ENCODE data around the gene KLF17.

Gene KLF17

GRCh38 chr1:44152692-44153091 lies 34.1 kb downstream of the KLF17 start:
- no peak for DNase-seq (ENCODE audit: low spot score)

GRCh38 chr1:44154049-44154448 lies 35.4 kb downstream of the KLF17 start:
- DNase-seq (ENCODE audit: low spot score): no peak

- DNase-seq (ENCODE audit: low spot score): no peak
Observed at GRCh38 chr1:44157903-44158302, 39.3 kb downstream of the KLF17 start.

DNA sequence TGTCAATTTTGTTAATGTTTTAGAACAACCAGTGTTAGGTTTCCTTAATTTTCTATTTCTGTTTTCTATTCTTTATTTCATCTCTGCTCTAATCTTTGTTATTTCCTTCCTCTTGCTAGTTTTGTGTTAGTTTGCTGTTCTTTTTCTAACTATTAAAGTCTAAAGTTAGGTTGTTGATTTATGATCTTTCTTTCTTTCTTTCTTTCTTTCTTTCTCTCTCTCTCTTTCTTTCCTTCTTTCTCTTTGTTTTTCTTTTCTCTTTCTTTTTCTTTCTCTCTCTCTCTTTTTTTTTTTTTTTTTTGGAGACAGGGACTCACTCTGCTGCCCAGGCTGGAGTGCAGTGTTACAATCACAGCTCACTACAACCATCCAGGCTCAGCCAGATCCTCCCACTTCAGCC lies 40.2 kb downstream of the KLF17 start:
- no peak for DNase-seq (ENCODE audit: low spot score)

DNA sequence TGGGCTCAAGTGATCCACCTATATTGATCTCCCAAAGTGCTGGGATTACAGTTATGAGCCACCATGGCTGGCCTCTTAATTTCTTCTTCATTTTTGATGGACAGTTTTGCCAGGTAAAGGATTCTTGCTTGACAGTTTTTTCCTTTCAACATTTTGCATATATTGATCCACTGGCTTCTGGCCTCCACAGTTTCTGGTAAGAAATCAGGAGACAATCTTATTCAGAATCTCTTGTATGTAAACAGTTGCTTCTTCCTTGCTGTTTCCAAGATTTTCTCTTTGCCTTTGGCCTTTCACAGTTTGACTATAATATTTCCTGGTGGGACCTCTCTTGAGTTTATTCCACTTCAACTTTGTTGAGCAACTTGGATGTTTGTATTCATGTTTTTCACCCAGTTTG lies 42.9 kb downstream of the KLF17 start:
- no peak for DNase-seq (ENCODE audit: low spot score)

DNA sequence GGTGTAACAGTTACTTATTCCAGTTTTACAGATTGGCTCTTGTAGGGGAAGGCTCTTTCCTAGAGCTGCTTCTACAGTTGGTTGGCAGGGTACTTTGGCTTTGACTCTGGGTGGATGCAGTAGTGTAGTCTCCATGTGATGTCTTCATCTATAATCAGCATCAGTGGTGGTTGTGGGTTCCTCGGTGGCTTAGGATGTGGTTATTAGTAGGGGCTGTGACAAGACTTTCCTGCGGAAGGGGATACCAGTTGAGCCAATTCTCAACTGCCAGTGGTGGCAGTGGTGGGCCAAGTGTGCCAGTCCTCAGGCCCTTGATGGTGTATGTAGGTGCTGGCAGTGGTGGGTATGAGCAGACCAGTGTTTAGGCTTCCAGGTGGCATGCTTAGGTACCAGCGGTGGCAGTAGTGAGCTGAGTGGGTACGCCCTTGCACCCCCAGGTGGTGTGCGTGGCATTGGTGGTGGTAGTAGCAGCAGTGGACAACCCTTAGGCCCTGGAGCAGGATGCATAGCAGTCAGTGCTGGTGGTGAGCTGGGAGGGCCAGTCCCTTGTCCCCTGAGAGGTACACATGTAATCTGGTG lies 50.0 kb downstream of the KLF17 start:
- DNase-seq (ENCODE audit: low spot score): no peak

DNA sequence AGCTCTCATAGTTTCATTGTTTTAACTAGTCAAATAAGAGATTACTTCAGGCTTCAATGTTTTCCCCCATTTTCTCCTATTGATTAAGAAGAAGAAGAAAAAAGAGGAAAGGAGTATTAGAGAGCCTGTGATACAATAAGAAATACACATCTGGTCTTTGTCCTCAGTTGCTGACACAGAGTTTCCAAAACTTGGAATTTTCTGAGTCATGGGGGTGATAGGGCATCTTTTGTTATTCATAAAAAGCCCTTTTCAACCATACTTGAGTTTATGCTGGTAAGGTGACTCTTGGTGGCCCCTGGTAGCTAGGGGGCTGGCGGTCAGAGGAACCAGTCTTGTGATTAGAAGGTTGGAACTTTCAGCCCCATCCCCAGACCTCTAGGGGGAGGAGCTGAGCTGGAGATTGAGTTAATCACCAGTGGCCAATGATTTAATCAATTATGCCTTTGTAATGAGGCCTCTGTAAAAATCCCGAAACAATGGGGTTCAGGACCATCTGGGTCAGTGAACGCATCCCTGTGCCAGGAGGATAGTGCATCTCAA lies 51.7 kb downstream of the KLF17 start:
- DNase-seq (ENCODE audit: low spot score): peak; percentile 50

DNA sequence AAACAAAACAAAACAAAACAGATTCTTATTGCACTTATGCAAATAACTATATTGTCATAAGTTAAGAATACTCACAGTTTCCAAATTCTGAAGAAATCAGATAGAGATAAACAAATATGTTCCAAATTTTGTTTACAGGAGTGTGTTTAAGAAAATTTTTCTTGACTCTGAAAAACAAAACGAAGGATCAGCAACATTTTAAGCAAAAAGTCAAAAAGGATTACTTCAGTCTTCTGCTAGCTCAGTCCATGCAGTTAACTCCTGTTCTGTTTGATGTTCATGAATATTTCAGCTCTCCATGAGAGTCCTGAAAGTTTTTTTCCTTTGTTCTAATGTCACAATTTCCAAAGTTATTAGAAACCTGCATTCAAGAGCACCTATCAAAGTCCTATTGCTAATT lies 56.0 kb downstream of the KLF17 start:
- no peak for DNase-seq (ENCODE audit: low spot score)

Data from AG20443 (cell line).